Glutamatergic neuron (in vitro differentiated cells): ENCODE measurements around the gene WBP2NL. TPM values are rescaled to one million over a fixed set of nuclear protein-coding genes. Genes with fewer than 3 reads are reported as not detected.
A peak's percentile ranks its signal among the peaks of the same experiment; 100 is the strongest.

Source experiments
- DNase-seq: peaks from one replicate; pipeline ENCODE4 v3.0.0; 2022
- H3K27ac Mint-ChIP-seq: one replicate; pipeline ENCODE4 v1.8.0; 2020; ENCODE audit warnings: mild to moderate bottlenecking, mixed read lengths, inconsistent platforms; ENCODE audit not compliant: unreplicated experiment
- H3K27me3 Mint-ChIP-seq: one replicate; pipeline ENCODE4 v1.8.0; 2020; ENCODE audit warnings: mild to moderate bottlenecking, moderate library complexity, mixed read lengths, inconsistent platforms; ENCODE audit not compliant: unreplicated experiment
- H3K36me3 Mint-ChIP-seq: one replicate; pipeline ENCODE4 v1.8.0; 2020; ENCODE audit warnings: mild to moderate bottlenecking, mixed read lengths, inconsistent platforms; ENCODE audit not compliant: unreplicated experiment
- H3K4me1 Mint-ChIP-seq: one replicate; pipeline ENCODE4 v1.8.0; 2020; ENCODE audit warnings: mild to moderate bottlenecking, low read depth, mixed read lengths, inconsistent platforms; ENCODE audit not compliant: unreplicated experiment
- H3K4me3 Mint-ChIP-seq: one replicate; pipeline ENCODE4 v1.8.0; 2020; ENCODE audit warnings: mild to moderate bottlenecking, mixed read lengths, inconsistent platforms; ENCODE audit not compliant: unreplicated experiment
- H3K9me3 Mint-ChIP-seq: one replicate; pipeline ENCODE4 v1.8.0; 2020; ENCODE audit warnings: mild to moderate bottlenecking, moderate library complexity, mixed read lengths, inconsistent platforms; ENCODE audit not compliant: unreplicated experiment
- total RNA-seq: library from RNA; stranded (reverse); fragmentation: NEBNext Ultra II Directional; extraction: Animal tissue kit (Norgen Biotek cat#: 25700); gene quantifications from one replicate; pipeline ENCODE4 v1.2.1, GENCODE V29; 2021; ENCODE audit not compliant: unreplicated experiment
- TF ChIP-seq, protein P1 (sequence below): fragments of 200-600 bp; sonication (generic); IDR thresholded peaks from one replicate; pipeline ENCODE4 v1.5.0; 2021; ENCODE audit not compliant: partially characterized antibody, unreplicated experiment

WBP2NL gene
- total RNA-seq, 1 donor from 2014 or later = not detected

DNA sequence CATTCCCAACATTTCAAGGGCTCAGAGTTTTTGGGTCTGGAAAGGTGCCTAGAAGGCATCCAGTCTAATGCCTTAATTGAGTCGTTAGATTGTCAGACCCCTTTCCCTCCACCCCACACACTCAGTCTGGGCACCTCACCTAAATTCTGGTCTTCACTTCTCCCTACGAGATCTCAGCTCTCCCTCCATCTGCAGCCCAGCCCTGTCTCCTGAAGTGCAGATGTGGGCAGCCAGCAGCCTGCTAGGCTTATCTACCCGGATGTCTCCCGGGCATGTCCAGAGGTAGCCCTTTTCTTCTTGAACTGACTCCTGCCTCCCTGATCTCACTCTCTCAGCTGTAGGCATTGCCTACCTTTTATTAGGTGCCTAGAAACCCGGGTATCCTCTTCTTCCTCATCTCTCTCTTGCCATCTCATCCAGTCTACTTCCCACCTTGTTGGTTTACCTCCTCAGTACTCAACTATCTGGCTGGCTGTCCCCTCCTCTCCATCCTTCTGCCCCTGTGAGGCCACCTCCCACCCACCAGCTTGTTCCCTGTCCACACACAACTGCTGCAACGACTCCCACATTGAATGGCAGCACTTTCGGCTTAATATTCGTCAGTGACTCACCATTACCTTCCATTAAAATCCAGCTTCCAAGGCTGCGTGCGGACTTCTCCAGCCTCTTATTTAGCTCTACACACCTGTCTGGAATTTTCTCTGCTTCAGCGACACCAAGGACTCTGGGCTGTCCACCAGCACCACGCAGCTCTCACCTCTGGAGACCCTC is 23.1 kb upstream of the WBP2NL start:
- TF ChIP-seq, protein P1, sequence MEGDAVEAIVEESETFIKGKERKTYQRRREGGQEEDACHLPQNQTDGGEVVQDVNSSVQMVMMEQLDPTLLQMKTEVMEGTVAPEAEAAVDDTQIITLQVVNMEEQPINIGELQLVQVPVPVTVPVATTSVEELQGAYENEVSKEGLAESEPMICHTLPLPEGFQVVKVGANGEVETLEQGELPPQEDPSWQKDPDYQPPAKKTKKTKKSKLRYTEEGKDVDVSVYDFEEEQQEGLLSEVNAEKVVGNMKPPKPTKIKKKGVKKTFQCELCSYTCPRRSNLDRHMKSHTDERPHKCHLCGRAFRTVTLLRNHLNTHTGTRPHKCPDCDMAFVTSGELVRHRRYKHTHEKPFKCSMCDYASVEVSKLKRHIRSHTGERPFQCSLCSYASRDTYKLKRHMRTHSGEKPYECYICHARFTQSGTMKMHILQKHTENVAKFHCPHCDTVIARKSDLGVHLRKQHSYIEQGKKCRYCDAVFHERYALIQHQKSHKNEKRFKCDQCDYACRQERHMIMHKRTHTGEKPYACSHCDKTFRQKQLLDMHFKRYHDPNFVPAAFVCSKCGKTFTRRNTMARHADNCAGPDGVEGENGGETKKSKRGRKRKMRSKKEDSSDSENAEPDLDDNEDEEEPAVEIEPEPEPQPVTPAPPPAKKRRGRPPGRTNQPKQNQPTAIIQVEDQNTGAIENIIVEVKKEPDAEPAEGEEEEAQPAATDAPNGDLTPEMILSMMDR = no peak
- H3K36me3 Mint-ChIP-seq = peaks cover 5% of the 10 kb centered on the region
- peaks cover 20% of the 10 kb centered on the region for H3K27me3 Mint-ChIP-seq
- peak overlapping the region; percentile 62 for H3K4me3 Mint-ChIP-seq
- peak overlapping the region; percentile 60 for H3K27ac Mint-ChIP-seq
- peaks cover 14% of the 10 kb centered on the region for H3K4me1 Mint-ChIP-seq
- no peak for DNase-seq
- H3K9me3 Mint-ChIP-seq = peaks cover 4% of the 10 kb centered on the region

DNA sequence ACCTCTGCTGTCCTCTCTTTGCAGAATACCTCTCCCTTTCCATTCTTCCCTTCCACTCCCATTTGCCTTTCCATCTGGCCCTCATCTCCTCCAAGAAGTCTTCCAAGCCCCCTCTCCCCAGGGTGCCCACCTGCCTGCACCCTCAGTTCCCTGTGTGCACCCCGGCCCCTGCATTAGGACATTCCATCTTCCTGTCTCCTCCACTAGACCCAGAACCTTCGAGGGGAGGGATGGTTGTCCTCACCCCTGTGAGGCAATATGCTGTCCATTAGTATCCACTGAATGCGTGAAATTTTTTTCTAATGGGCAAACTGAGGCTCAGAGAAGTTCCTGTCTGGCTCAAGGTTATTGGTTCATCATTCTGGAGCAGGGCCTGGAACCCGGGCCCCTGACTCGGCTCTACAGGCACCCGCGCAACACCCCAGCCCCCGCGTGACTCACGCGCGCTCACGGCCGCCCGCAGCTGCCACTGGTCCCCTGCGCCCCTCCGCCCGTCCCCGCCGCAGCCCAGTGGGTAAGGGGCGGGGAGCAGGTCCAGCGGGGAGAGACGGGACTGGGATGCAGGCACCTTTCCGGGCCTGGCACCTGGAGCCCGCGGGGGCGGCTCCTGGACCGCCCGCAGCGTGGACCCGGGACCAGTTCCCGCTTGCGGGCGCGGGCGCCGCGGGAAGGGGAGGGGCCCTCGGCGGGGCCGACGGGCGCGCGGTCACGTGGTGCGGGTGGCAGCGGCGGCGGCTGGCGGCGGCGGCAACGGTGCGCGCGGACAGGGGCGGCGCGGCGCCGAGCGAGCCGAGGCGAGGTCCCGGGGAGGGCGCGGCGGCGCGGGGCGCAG is 22.3 kb upstream of the WBP2NL start:
- Mint-ChIP-seq H3K9me3 (peaks cover 4% of the 10 kb centered on the region), H3K4me1 (peaks cover 14% of the 10 kb centered on the region), H3K36me3 (peaks cover 5% of the 10 kb centered on the region), H3K27ac (peak overlapping the region; percentile 60), H3K4me3 (peak overlapping the region; percentile 62), H3K27me3 (peaks cover 20% of the 10 kb centered on the region)
- TF ChIP-seq, protein P1 = no peak
- peak; percentile 64 for DNase-seq

DNA sequence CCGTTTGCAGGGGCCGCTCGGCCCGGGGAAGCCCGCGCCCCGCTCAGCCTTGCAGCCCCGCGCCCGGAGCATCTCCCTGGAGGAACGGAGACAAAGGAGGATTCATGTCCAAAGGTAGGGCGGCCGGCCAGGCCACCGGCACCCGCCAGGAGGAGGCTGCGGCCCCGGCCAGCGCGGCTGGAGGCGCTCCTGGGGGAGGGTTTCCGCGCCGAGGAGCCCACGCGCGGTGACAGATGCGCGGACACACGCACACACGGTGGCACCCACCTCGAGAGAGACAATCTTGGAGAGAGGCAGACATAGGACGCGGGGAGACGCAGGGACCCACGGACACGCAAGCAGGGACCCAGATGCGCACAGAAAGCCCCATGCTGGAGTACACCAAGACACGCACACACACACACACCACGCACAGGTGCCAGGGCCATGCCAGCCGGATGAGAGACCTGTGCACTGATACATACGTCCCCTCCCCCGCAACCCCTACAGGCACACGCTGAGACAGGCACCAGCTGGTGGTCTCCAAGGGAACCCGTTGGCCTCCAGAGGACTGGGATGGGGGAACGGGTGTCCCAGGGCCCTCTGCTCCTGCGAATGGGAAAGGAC is 21.5 kb upstream of the WBP2NL start:
- Mint-ChIP-seq H3K9me3 (peaks cover 4% of the 10 kb centered on the region), H3K4me3 (peak overlapping the region; percentile 89), H3K27ac (peak overlapping the region; percentile 84), H3K27me3 (peaks cover 20% of the 10 kb centered on the region), H3K4me1 (peaks cover 14% of the 10 kb centered on the region), H3K36me3 (peaks cover 5% of the 10 kb centered on the region)
- TF ChIP-seq, protein P1 = no peak
- DNase-seq = peak; percentile 70

DNA sequence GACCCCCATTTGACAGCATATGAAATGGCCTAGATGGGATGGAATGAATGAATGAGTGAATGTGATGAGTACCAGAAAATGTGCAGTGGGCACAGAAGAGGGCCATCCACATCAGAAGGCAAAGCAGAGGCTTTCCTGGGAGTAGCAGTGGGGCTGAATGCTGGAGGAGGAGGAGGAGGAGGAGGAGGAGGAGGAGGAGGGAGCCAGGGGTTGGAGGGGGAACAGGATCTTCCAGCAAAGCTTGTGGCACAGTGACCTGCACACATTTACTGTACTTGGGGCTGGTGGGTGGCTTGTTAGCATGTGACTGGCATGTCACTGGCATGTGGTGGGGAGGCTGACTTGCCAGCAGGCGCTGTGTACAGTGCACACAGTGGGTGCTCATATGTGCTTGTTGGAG is 19.9 kb upstream of the WBP2NL start:
- Mint-ChIP-seq H3K27me3 (peaks cover 20% of the 10 kb centered on the region), H3K4me1 (peaks cover 14% of the 10 kb centered on the region), H3K4me3 (peak overlapping the region; percentile 89), H3K9me3 (peaks cover 6% of the 10 kb centered on the region), H3K27ac (no peak overlapping the region), H3K36me3 (peaks cover 12% of the 10 kb centered on the region)
- TF ChIP-seq, protein P1 = no peak
- no peak for DNase-seq
